ENCODE results near the gene PHOX2B. TPM values are rescaled to one million over a fixed set of nuclear protein-coding genes. Genes with fewer than 3 reads are reported as not detected.

PHOX2B gene
- total and polyA plus RNA-seq, 9 of the 15 experiments (the other 6 are each of a cell fraction or from before 2014, with no cell fraction given), result not detected

DNA sequence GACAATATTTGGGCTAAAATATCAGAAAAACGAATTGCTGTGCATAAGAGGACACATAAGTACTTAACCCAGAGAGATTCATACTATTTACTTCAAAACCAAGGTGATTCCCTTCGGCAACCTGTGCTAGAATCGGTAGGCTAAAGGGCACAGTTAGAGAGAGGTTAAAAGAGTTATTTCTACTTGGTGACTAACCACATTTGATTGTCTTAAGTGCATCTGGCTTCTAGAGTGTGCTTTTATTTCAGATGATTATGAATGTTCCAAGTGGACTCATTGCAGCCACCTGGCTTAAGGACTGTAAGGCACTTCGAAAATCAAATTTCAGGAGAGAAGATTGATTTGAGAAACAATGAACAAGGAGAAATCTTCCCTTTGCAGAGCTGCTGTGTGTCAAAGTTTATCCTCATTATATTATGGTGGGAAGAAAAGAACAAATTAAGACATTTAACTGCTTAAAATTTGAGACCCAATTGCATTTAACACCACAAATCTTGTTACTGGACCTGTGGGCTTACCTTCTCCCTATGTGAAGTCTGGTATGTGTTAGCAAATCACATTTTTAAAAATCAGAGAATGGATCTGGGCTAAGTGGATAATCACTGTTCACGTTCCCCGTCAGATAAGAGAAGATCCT lies 34.0 kb downstream of the PHOX2B start:
- no peak overlapping the region for H3K27ac ChIP-seq (ENCODE audit: extremely low read depth, low read depth, low read length)
- no peak for FAIRE-seq
- no peaks in the 10 kb centered on the region for H3K9me1 ChIP-seq (ENCODE audit: control insufficient read depth, insufficient read depth, low read length)
- BruUV-seq (replicated peaks), result no TSS peak
- H3K79me2 ChIP-seq (ENCODE audit: control insufficient read depth, insufficient read depth, low read length), result no peaks in the 10 kb centered on the region
- H3K36me3 ChIP-seq (ENCODE audit: control insufficient read depth, insufficient read depth, low read length), result no peaks in the 10 kb centered on the region
- in situ Hi-C loops (cut with MboI), result no loop called here
- no peak overlapping the region for H3K9ac ChIP-seq (ENCODE audit: insufficient read depth in 1 of 2, low read depth in 2 of 2, low read length in 2 of 2)
- POLR2A ChIA-PET, result no interaction called here
- no peak overlapping the region for H2AFZ ChIP-seq (ENCODE audit: low read depth, low read length)
- H3K9me3 ChIP-seq (replicated peaks; ENCODE audit: control insufficient read depth, insufficient read depth, low read depth, low read length), result no peaks in the 10 kb centered on the region
- CTCF ChIA-PET (ENCODE audit: low intra/inter-chr PET ratio), result no interaction called here
- DNase-seq (ENCODE audit: extremely low read depth in 1 of 4, low spot score in 3 of 4), result no peak
- no peaks in the 10 kb centered on the region for H4K20me1 ChIP-seq (replicated peaks; ENCODE audit: control insufficient read depth, insufficient read depth, low read length)
- WGBS (ENCODE audit: insufficient coverage, low coverage, missing lambda C conversion rate), result 0% methylated on average over 6 of the region's 6 CpGs
- no peaks in the 10 kb centered on the region for H3K4me1 ChIP-seq (replicated peaks in 1 of 2; ENCODE audit: control insufficient read depth in 2 of 2, insufficient read depth in 2 of 2, low read length in 2 of 2)
- intact Hi-C loops (cut with micrococcal nuclease), result no loop called here
- H3K4me2 ChIP-seq (ENCODE audit: insufficient read depth, low read length), result no peak overlapping the region
- no peak overlapping the region for H3K4me3 ChIP-seq
- no peak for ATAC-seq
- H3K27me3 ChIP-seq (ENCODE audit: control insufficient read depth in 2 of 2, insufficient read depth in 2 of 2, low read length in 2 of 2), result no peaks in the 10 kb centered on the region
- TF ChIP-seq ZNF780A (CRISPR knock-in tag; IDR thresholded peaks at IDR 0.05) (no peak), ZNF77 (CRISPR knock-in tag; IDR thresholded peaks at IDR 0.05) (no peak), SLC30A9 (CRISPR knock-in tag; IDR thresholded peaks at IDR 0.05) (no peak), ZNF764 (CRISPR knock-in tag; IDR thresholded peaks at IDR 0.05; ENCODE audit: low read depth) (no peak), IFI16 (CRISPR knock-in tag; IDR thresholded peaks at IDR 0.05) (no peak), HSF4 (CRISPR knock-in tag; IDR thresholded peaks at IDR 0.05; ENCODE audit: borderline replicate concordance) (no peak), ZNF436 (CRISPR knock-in tag; IDR thresholded peaks at IDR 0.05) (no peak)

GRCh38 chr4:41713768-41714167 lies 34.8 kb downstream of the PHOX2B start:
- H3K79me2 ChIP-seq (ENCODE audit: control insufficient read depth, insufficient read depth, low read length), result no peaks in the 10 kb centered on the region
- H2AFZ ChIP-seq (ENCODE audit: low read depth, low read length), result no peak overlapping the region
- BruUV-seq (replicated peaks), result no TSS peak
- TF ChIP-seq ZNF133 (CRISPR knock-in tag; IDR thresholded peaks at IDR 0.05) (no peak), PRMT5 (CRISPR knock-in tag; IDR thresholded peaks at IDR 0.05) (no peak), PRPF4 (IDR thresholded peaks at IDR 0.05; ENCODE audit: insufficient read depth, low read depth, low read length, poor library complexity, severe bottlenecking) (no peak), EP300 (IDR thresholded peaks at IDR 0.05; ENCODE audit: low read length) (no peak), CGGBP1 (CRISPR knock-in tag; IDR thresholded peaks at IDR 0.05) (no peak), E2F5 (CRISPR knock-in tag; IDR thresholded peaks at IDR 0.05) (no peak)
- TF ChIP-seq, protein P1, sequence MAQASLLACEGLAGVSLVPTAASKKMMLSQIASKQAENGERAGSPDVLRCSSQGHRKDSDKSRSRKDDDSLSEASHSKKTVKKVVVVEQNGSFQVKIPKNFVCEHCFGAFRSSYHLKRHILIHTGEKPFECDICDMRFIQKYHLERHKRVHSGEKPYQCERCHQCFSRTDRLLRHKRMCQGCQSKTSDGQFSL (CRISPR knock-in tag; IDR thresholded peaks at IDR 0.05), result no peak
- TF ChIP-seq, protein P1 (tag; IDR thresholded peaks at IDR 0.05), result no peak

More at GRCh38 chr4:41713768-41714167, 34.8 kb downstream of the PHOX2B start:
- Histone ChIP-seq H3K4me1 (replicated peaks in 1 of 2; ENCODE audit: control insufficient read depth in 2 of 2, insufficient read depth in 2 of 2, low read length in 2 of 2) (no peaks in the 10 kb centered on the region), H3K36me3 (ENCODE audit: control insufficient read depth, insufficient read depth, low read length) (no peaks in the 10 kb centered on the region), H3K4me3 (no peak overlapping the region), H4K20me1 (replicated peaks; ENCODE audit: control insufficient read depth, insufficient read depth, low read length) (no peaks in the 10 kb centered on the region), H3K4me2 (ENCODE audit: insufficient read depth, low read length) (no peak overlapping the region), H3K9me1 (ENCODE audit: control insufficient read depth, insufficient read depth, low read length) (no peaks in the 10 kb centered on the region), H3K27ac (ENCODE audit: extremely low read depth, low read depth, low read length) (no peak overlapping the region), H3K9ac (ENCODE audit: insufficient read depth in 1 of 2, low read depth in 2 of 2, low read length in 2 of 2) (no peak overlapping the region), H3K27me3 (ENCODE audit: control insufficient read depth in 2 of 2, insufficient read depth in 2 of 2, low read length in 2 of 2) (no peaks in the 10 kb centered on the region), H3K9me3 (replicated peaks; ENCODE audit: control insufficient read depth, insufficient read depth, low read depth, low read length) (no peaks in the 10 kb centered on the region)
- DNase-seq (ENCODE audit: extremely low read depth in 1 of 4, low spot score in 3 of 4) (no peak), ATAC-seq (no peak), FAIRE-seq (no peak)
- in situ Hi-C loops (cut with MboI), result no loop called here
- ChIA-PET POLR2A (no interaction called here), CTCF (ENCODE audit: low intra/inter-chr PET ratio) (no interaction called here)
- intact Hi-C loops (cut with micrococcal nuclease), result no loop called here
- WGBS (ENCODE audit: insufficient coverage, low coverage, missing lambda C conversion rate), result 0% methylated on average over 1 of the region's 1 CpG
